ENCODE results near the gene IKZF2.
A peak's percentile ranks its signal among the peaks of the same experiment; 100 is the strongest.

The IKZF2 gene

GRCh38 chr2:212991120-212991519 lies 160.3 kb downstream of the IKZF2 start:
- DNase-seq (ENCODE audit: low read depth in 2 of 2): no peak
- no peak for TF ChIP-seq CTCF (IDR thresholded peaks at IDR 0.05; ENCODE audit: low read depth, low read length)
- H3K4me3 ChIP-seq (replicated peaks in 1 of 2; ENCODE audit: low read depth in 2 of 2, low read length in 2 of 2): no peak overlapping the region

- H3K4me3 ChIP-seq (replicated peaks in 1 of 2; ENCODE audit: low read depth in 2 of 2, low read length in 2 of 2): no peak overlapping the region
- DNase-seq (ENCODE audit: low read depth in 2 of 2): peak in 1 of 2 donors; percentile 46
- TF ChIP-seq CTCF (IDR thresholded peaks at IDR 0.05; ENCODE audit: low read depth, low read length): no peak
These were observed 160.7 kb downstream of the IKZF2 start for GRCh38 chr2:212990697-212991096.

GRCh38 chr2:212987492-212987891 lies 163.9 kb downstream of the IKZF2 start:
- TF ChIP-seq CTCF (IDR thresholded peaks at IDR 0.05; ENCODE audit: low read depth, low read length): no peak
- no peak for DNase-seq (ENCODE audit: low read depth in 2 of 2)
- no peak overlapping the region for H3K4me3 ChIP-seq (replicated peaks in 1 of 2; ENCODE audit: low read depth in 2 of 2, low read length in 2 of 2)

- TF ChIP-seq CTCF (IDR thresholded peaks at IDR 0.05; ENCODE audit: low read depth, low read length): no peak
- no peak for DNase-seq (ENCODE audit: low read depth in 2 of 2)
- H3K4me3 ChIP-seq (replicated peaks in 1 of 2; ENCODE audit: low read depth in 2 of 2, low read length in 2 of 2): no peak overlapping the region
These were observed 167.3 kb downstream of the IKZF2 start for GRCh38 chr2:212984129-212984528.

- no peak overlapping the region for H3K4me3 ChIP-seq (replicated peaks in 1 of 2; ENCODE audit: low read depth in 2 of 2, low read length in 2 of 2)
- no peak for DNase-seq (ENCODE audit: low read depth in 2 of 2)
- no peak for TF ChIP-seq CTCF (IDR thresholded peaks at IDR 0.05; ENCODE audit: low read depth, low read length)
These were observed 171.6 kb downstream of the IKZF2 start for GRCh38 chr2:212979799-212980198.

- no peak for DNase-seq (ENCODE audit: low read depth in 2 of 2)
- no peak for TF ChIP-seq CTCF (IDR thresholded peaks at IDR 0.05; ENCODE audit: low read depth, low read length)
- H3K4me3 ChIP-seq (replicated peaks in 1 of 2; ENCODE audit: low read depth in 2 of 2, low read length in 2 of 2): no peak overlapping the region
These were observed 172.3 kb downstream of the IKZF2 start for GRCh38 chr2:212979046-212979612.

- no peak for TF ChIP-seq CTCF (IDR thresholded peaks at IDR 0.05; ENCODE audit: low read depth, low read length)
- no peak overlapping the region for H3K4me3 ChIP-seq (replicated peaks in 1 of 2; ENCODE audit: low read depth in 2 of 2, low read length in 2 of 2)
- no peak for DNase-seq (ENCODE audit: low read depth in 2 of 2)
These were observed 174.3 kb downstream of the IKZF2 start for GRCh38 chr2:212977152-212977551.
